HG03378 (cell line): ENCODE measurements around the gene STAC.
"Not testable (repeated sequence)": the region's sequence is repeated elsewhere in the genome, so short reads cannot be mapped to it uniquely, and the experiment has no call there.

Experiments used
- ATAC-seq: cut with Tn5 transposase; IDR thresholded peaks from one replicate; pipeline ENCODE4 v1.9.1; 2021; ENCODE audit warnings: mild to moderate bottlenecking, moderate library complexity; ENCODE audit not compliant: unreplicated experiment

The STAC gene

DNA sequence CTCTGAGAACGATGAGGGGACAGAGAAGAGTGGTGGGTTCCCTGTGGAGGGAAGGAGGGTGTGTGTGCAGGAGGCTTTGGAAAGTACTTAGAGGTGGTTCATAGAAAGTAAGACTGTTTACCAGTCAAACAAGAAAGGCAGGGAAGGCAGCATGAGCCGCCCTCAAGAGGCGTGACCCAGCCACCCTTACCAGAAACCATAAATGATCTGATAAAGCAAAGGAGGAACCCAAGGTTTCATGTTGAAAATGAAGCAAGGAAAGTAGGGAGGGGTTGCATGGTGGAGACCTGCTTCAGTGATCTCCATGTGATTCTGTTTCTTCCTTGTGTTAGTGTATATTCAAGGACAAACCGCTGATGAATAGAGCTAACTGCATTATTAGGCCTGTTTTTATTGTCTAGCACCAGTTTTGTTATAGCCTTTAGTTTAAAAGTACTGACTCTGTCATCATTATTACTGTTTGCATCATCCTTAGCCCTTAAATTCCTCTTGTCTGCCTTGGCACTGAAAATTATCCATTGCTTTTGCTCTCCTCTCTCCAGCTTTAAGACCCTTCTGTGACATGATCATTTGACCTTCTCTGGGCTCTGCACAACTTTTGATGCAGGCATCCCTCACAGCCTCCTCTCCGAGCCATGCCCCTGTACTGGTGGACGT, 96.1 kb downstream of the STAC start:
- ATAC-seq = no peak

DNA sequence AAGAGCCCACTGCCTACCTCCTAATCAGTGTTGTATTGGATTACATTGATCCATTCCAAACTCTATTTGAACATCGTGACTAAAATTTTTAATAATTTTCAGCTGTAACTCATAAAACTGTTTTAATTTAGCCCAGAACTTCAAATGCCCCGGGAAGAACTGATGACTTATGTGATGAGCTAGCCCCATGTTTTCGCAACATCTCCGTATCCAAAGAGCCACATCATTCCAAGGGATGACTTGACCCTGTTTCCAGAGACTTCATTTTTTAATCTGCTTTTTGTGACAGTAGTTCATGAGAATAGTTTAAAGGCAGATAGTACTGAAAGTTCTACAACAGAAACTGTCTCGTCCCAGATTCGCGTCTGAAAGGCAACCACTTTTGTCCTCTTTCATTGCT, 97.4 kb downstream of the STAC start:
- no peak for ATAC-seq

DNA sequence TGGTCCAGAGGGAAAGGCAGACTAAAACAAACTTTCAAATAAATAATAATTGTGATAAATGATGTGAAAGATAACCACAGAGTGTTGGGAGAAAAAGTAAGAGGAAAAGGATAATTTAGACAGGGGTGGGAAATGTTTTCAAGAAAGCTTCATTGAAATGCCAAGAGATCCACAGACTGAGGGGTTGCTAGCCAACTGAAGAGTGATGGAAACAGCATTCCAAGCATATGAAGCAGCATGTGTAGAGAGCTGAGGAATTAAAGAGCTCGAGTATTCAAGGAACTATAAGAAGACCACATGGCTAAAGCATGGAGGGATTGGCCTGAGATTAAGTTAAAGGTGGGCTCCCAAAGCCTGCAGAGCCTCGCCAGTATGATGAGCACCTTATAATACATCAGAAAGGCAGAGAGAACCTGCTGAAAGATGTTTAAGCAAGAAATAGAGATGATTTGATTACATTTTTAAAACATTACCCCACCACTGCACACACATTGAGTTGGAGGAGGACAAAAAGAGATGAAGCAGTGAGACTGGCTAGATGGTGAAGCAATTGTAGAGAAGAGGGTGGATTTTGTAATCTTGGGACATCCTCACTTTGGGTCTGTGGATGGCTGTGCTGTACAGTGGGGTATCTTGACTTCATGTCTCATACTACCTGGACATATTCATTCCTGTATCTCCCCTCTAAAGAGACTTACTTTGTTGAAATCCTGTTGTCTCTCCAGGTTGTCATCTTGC, 100.8 kb downstream of the STAC start:
- no peak for ATAC-seq

DNA sequence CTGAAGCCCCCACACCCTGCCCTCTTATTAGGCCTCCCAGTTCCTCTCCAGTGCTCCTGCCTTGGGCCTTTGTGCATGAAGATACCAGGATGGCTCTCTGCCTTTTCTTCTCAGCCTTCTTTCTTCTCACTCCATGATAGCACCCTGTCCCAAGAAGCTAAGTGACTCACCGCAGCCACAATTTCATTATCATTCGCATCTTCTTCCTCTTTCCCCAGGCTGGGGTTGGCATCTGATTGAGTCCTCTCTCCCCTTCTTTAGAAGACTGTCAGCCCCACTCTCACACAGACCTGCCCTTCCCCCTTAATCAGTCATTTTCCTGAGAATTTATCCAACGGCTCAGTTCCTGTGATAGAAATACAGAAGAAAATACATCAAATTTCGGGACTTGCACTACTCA, 102.0 kb downstream of the STAC start:
- no peak for ATAC-seq

DNA sequence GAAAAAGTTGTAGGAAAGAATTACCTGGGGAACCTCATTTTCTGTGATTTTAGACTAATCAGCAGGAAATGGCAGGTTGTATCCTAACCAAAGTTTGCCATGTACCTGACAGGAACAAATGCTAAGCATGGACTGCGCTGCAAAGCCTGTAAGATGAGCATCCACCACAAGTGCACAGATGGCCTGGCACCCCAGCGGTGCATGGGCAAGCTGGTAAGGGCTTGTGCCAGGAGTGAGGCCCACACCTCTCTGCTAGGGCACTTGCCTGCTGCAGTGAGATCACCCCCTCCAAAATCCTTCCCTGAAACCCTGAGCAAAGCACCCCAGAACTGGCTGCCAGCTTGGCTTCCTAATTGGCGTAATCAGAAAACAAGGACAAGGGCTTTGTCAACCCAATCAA, 102.6 kb downstream of the STAC start:
- ATAC-seq = no peak

DNA sequence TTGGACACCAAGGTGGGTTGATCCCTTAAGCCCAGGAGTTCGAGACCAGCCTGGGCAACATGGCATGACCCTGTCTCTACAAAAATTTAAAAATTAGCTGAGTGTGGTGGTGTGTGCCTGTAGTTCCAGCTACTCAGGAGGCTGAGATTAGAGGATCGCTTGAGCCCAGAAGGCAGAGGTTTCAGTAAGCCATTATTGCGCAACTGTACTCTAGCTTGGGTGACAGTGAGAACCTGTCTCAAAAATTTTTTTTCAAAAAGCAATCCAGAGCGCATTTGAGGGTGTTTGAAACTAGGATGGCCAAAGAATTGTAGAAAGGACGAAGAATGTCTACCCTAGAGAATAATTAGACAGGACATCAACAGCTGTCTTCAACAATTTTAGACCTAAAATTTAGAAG, 103.4 kb downstream of the STAC start:
- ATAC-seq = no peak

DNA sequence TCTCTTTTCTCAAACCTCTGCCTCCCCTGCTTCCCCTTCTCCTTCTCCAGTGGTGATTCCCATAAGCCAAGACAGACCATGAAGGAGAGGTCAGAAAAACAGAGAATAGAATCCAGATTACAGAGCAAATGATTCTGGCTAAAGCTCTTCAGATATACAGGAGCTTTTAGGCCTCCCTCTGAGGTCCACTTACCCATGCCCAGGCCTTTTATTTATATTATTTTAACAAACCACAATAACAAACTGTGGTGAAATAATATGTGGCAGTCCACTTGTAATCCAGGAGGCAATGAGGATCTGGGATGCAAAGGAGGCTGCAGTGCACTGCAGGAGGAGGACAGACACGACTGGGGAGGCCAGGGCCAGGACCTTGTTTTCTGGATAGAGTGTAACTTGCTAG, 104.1 kb downstream of the STAC start:
- ATAC-seq = no peak

DNA sequence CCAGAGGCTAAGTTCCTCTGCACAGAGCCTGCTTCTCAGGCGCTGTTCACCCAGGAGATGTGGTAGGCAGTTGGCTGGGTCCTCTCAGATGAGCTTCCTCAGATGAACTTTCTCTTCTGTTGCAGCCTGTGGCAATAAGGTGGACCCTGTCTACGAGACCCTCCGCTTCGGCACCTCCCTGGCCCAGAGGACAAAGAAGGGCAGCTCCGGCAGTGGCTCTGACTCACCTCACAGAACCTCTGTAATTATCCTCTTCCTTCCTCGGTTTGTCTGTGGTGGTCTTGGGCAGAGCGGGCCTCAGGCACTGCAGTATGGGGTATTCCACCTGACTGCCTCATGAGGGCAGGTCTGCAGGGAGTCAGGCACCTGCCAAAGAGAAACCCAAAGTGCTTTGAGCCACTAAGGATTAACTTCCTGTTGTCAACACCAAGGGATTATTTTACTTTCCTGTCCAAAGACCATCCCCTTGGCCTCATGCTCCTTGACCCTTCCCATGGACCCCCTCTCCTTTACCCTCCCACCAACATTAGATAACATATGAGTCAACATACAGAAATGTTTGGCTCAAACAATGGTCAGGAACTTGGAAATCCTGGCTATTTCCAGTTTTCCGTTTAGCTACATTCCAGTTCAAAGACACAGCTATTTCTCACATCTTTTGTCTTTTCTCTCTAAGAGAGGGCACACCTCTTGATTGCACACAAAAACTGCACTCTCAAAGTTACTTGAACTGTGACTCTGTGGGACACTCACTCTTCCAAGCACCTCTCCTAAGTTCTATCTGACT, 105.9 kb downstream of the STAC start:
- no peak for ATAC-seq

DNA sequence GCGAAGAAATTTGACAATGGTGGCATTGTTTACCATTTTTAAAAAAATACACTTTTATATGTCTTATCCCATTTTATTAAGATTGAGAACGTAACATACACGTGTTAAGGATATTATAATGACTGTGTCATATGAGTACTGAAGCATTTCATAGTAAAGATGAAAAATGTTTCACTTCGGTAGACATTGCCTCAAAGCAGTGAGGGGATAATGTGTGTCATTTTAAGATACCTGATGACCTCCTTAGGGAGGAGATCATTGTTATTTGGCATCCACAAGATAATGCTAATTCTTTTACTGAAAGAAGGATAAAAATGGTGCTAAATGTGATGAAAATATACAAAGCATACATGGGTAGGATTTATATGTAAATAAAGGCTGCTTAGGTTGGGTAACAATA, 107.3 kb downstream of the STAC start:
- ATAC-seq = no peak

DNA sequence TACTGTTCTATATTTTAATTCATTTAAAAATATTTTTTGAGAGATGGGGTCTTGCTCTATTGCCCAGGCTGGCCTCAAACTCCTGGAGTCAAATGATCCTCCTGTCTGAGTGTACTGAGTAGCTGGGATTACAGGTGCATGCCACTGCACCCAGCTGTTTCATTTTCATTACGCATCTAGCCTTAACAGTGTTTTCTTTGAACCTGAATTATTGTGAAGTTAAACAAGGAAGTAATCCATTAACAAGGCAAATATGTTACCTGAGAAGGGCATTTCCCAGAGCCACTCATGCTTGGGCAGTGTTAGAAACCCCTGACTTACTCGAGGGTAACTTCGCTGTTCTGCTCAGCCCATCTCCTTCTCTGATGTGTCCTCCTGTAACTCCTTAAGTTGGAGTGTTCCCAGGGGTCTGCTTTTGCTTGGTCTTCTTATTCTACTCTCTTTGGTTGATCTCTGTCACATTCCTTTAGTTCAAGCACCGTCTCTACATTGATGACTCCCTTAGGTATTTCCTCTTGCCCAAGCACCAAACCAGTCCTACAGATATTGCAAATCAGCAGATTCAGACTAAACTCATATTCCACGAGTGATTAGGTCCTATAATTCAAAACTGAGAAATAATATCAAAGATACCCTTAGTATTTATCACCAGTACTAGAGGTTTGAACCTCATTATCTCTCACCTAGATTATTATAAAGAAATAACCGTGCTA, 107.9 kb downstream of the STAC start:
- no peak for ATAC-seq

DNA sequence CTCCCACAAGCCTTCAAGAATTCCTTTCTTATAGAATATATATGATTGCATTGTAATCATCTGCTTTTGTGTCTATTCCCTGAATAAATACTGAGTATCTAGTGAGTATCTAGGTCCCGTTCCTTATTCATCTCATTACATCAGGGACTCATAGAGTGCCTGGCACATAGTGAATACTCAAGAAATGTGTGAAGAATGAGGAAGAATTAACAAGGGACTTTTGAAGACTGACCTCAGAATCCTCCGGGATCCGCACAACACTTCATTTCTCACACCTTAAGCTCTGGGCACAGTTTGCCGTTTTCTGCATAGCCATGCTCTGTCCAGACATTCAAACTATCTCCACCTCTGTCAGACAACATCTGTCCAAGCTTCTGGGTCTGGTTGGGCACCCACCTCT, 108.8 kb downstream of the STAC start:
- ATAC-seq = no peak

DNA sequence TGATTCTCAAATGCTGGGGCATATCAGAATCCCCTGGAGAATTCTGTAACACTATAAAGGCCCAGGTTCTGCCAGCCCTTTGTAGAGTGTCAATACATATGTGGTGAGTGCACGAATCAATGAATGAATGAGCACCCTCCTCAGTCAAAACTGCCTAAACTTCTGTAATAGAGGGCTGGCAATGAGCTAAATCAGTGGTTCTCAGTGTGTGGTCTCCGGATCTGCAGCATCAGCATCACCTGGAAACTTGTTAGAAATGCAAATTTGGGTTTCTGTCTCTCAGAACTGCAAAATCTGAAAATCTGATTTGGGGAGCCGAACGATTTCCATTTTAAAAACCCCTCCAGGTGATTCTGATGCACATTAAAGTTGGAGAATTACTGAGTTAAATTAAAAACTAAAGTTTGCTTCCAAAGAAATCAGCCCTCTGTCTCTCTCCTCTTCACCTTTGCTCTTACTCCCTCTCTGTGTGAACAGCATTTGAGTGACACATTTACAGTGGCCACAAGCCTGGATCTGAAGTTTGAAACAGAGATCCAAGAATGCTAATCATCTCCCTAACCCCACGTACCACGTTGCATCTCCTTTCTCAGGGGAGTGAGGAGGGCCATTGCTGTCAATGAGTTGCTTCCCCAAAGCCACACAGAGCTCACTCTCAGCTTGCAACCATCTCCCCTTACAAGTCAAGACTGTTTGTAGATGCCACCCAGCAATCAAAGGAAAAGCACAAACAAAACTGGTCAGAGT, 109.5 kb downstream of the STAC start:
- no peak for ATAC-seq

DNA sequence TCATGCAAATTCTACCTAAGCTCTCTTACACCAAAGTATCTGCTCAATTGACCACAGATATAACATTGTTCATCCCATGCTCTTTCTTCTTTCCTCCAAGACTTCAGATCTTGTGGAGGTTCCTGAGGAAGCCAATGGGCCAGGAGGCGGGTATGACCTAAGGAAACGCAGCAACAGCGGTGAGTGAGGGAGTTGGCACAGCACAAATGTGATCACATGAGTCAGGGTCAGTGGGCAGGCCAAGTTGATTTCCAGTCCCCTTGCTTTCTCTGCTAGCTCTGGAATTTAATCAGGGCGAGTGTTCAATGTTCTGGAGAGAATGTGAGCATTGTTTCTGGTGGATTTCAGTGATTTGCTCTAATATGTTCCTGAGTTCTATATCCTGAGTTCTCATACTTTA, 112.7 kb downstream of the STAC start:
- no peak for ATAC-seq

DNA sequence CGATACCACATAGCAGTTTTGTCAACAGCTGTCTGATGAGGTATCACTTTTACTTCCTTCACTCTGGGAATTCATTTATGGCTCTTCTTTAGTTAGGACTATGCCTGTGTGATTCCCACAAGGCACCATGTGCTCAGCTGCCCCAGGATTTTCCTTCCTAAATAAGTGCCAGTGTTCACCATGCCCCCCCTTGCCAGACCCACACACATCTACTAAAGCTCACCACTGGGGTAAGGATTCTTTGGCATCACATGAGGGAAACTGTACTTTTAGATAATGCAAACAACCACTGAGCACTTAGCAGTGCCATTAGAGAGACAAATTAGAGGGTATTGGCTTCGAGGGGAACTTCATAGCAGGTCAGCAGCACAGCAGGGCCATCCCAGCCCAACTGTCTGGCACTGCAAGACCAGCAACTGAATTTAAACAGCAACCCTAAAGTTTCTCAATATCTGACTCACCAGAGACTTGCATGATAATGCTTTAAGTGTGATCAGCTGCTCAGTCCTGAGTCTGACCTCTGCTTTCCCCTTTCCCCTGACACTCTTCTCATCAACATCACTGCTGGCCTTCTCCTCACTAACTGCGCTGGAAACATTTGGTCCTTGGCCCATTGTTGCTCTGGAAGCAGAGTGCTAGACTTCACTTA, 114.3 kb downstream of the STAC start:
- ATAC-seq = no peak

DNA sequence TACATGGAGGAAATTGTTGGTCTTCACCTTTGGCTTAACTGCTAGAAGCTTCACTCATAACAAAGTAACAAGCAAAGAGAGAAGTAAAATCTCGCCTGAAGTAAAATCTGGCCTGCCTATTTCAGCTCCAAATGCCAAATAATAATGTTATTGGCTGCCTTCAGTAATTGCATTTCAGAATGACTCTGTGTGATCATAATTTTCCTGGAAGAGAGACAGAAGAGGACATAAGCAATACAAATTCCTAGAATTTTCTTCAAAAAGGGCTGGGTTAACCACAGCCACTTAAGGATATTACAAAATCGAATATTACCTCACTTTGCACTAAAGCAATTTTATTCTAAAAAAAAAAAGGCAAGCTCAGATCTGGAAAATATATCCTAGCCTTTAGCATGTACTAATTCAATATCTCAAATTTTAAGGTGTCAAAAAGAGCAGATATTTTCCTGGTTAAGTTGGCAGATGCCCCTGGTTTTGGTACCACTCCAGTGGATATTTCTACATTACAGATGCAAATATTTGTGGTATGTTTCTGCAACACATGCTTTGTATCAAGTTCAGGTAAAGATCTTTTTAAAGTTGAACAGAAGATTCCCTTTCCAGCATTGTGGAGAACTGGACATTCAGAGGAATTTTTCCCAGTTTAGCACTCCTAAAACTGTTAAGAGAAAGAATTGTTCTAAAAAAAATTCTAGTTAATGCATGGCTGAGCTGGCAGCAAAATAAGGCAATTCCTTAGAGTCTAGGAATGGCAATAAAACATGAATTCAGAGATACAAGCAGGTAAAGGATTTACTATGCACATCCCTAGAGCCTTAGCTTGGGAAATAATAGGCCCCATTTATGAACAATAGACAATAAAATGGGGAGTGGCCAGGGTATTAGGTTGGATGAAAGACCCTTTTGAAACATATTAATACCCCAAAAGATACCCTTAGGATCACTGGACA, 116.7 kb downstream of the STAC start:
- no peak for ATAC-seq

DNA sequence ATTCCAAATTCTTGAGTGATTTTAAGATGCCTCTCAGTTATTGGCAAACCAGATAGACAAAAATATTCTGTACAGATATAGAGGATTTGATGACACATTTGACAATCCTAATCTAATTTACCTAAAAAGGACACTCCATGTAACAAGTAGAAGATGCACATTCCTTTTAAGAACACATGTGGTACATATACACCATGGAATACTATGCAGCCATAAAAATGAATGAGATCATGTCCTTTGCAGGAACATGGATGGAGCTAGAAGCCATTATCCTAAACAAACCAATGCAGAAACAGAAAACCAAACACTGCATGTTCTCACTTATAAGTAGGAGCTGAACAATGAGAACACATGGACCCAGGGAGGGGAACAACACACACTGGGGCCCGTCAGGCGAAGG, 119.7 kb downstream of the STAC start:
- not testable (repeated sequence) for ATAC-seq

DNA sequence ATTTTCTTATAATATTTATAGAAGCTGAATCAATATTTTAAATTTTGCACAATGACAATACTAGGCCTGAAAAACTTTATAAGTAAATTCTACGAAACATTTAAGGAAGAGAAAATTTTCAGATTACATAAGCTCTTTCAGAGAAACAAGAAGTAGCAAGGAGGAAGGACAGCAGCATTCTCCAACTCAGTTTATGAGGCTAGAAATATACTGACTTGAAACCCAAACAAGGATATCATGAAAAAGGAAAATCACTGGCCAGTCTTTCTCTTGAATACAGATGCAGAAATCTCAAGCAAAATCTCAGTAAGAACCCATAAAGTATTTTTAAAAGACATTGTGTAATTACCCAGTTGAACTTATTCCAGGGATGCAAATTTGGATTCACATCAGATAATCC, 121.3 kb downstream of the STAC start:
- ATAC-seq = no peak

DNA sequence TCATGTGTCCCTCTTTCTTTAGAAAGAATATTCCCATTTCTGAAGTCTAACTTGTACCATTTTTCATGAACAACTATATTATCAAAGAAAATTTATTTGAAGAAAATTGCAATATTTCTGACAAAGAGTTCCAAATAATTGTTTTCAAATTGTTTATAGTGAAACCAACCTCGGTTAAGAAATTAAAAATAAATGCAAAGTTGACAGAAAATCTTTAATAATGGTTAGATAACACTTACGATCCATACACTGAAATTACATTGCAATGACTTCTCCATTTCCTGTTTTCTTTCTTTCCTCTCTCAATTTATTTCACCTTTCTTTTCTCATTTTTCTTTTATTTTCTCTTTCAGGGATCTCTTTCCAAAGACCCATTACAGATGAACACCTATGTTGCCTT, 125.1 kb downstream of the STAC start:
- ATAC-seq = no peak
